WTC11 (cell line): ENCODE results near the gene CPLX3. TPM values are rescaled to one million over a fixed set of nuclear protein-coding genes. Genes with fewer than 3 reads are reported as not detected.

Experiments used
- ATAC-seq: fragments of 200-7000 bp; cut with Tn5 transposase; 2 replicates; pipeline ENCODE4 v1.10.0; 2021; ENCODE audit warnings: mild to moderate bottlenecking, moderate library complexity
- CTCF ChIA-PET: fragments of 300-600 bp; sonication (Branson Sonifier 250); formaldehyde crosslinking; loops from one replicate; lab custom pipeline; 2021; ENCODE audit warnings: antibody characterized with exemption; lab: Charles Lee
- POLR2A ChIA-PET: fragments of 350-600 bp; sonication (Branson Sonifier 250); formaldehyde crosslinking; loops from one replicate; lab custom pipeline; 2021; ENCODE audit warnings: antibody characterized with exemption; lab: Charles Lee
- DNase-seq: peaks from one replicate; pipeline ENCODE4 v3.0.0; 2021; ENCODE audit warnings: low spot score
- H3K27ac Mint-ChIP-seq: 2 replicates; pipeline ENCODE4 v1.8.0; 2021; ENCODE audit warnings: mixed read lengths
- H3K27me3 Mint-ChIP-seq: 2 replicates; pipeline ENCODE4 v1.8.0; 2021; ENCODE audit warnings: low read depth, mild to moderate bottlenecking, moderate library complexity, mixed read lengths
- H3K36me3 Mint-ChIP-seq: 2 replicates; pipeline ENCODE4 v1.8.0; 2021; ENCODE audit warnings: mixed read lengths
- H3K4me1 Mint-ChIP-seq: 2 replicates; pipeline ENCODE4 v1.8.0; 2022; ENCODE audit warnings: mixed read lengths
- H3K4me3 Mint-ChIP-seq: 2 replicates; pipeline ENCODE4 v1.8.0; 2021; ENCODE audit warnings: mild to moderate bottlenecking, moderate library complexity, mixed read lengths
- H3K9me3 Mint-ChIP-seq: 2 replicates; pipeline ENCODE4 v1.8.0; 2021; ENCODE audit warnings: mixed read lengths
- ATF1 ChIP-seq: sonication (generic); formaldehyde crosslinking; IDR thresholded peaks from 2 replicates; pipeline ENCODE4 v1.8.1; 2023; ENCODE audit warnings: mild to moderate bottlenecking, moderate library complexity, missing genetic modification reagents
- CREM ChIP-seq: sonication (generic); formaldehyde crosslinking; IDR thresholded peaks from 2 replicates; pipeline ENCODE4 v1.8.1; 2022; ENCODE audit warnings: mild to moderate bottlenecking, missing genetic modification reagents, moderate library complexity
- GRHL2 ChIP-seq: fragments of 250-450 bp; sonication (Bioruptor Pico); IDR thresholded peaks from 2 replicates; pipeline ENCODE4 v1.8.0; 2022; ENCODE audit warnings: mild to moderate bottlenecking, moderate library complexity; ENCODE audit not compliant: insufficient replicate concordance, severe bottlenecking
- HMGA2 ChIP-seq: fragments of 250-450 bp; sonication (Bioruptor Pico); IDR thresholded peaks from 2 replicates; pipeline ENCODE4 v1.4.0; 2021; ENCODE audit warnings: mild to moderate bottlenecking, moderate library complexity
- MXD4 ChIP-seq: fragments of 250-450 bp; sonication (Bioruptor Pico); IDR thresholded peaks from 2 replicates; pipeline ENCODE4 v1.8.0; 2021; ENCODE audit warnings: mild to moderate bottlenecking, moderate library complexity, borderline replicate concordance
- MYBL2 ChIP-seq: sonication (generic); formaldehyde crosslinking; IDR thresholded peaks from 2 replicates; pipeline ENCODE4 v1.8.1; 2023; ENCODE audit warnings: mild to moderate bottlenecking, moderate library complexity, missing genetic modification reagents
- NFYB ChIP-seq: sonication (generic); formaldehyde crosslinking; conservative IDR thresholded peaks from 2 replicates; pipeline ENCODE4 v1.8.0; 2022; ENCODE audit warnings: low read depth, missing genetic modification reagents
- NR1H2 ChIP-seq: sonication (generic); formaldehyde crosslinking; IDR thresholded peaks from 2 replicates; pipeline ENCODE4 v1.9.0; 2021; ENCODE audit warnings: mild to moderate bottlenecking, moderate library complexity, missing genetic modification reagents
- OVOL2 ChIP-seq: fragments of 250-450 bp; sonication (Bioruptor Pico); IDR thresholded peaks from 2 replicates; pipeline ENCODE4 v1.9.0; 2021; ENCODE audit warnings: mild to moderate bottlenecking, borderline replicate concordance
- RELA ChIP-seq: sonication (generic); formaldehyde crosslinking; IDR thresholded peaks from 2 replicates; pipeline ENCODE4 v1.8.1; 2022; ENCODE audit warnings: missing genetic modification reagents, mild to moderate bottlenecking, borderline replicate concordance
- TCF7 ChIP-seq: sonication (generic); formaldehyde crosslinking; IDR thresholded peaks from 2 replicates; pipeline ENCODE4 v1.8.0; 2022; ENCODE audit warnings: mild to moderate bottlenecking, low read depth, missing genetic modification reagents, moderate library complexity
- ZBTB21 ChIP-seq: sonication (generic); formaldehyde crosslinking; IDR thresholded peaks from 2 replicates; pipeline ENCODE4 v1.8.1; 2023; ENCODE audit warnings: mild to moderate bottlenecking, missing genetic modification reagents, borderline replicate concordance
- ZNF416 ChIP-seq: fragments of 250-450 bp; sonication (Bioruptor Pico); IDR thresholded peaks from 2 replicates; pipeline ENCODE4 v1.9.0; 2021; ENCODE audit warnings: mild to moderate bottlenecking, inconsistent platforms
- total RNA-seq: library from RNA; stranded (reverse); gene quantifications from 3 replicates; pipeline ENCODE4 v1.2.3, GENCODE V29; 2021
- TF ChIP-seq, protein P1 (sequence below): sonication (generic); formaldehyde crosslinking; conservative IDR thresholded peaks from 2 replicates; pipeline ENCODE4 v1.8.1; 2022; ENCODE audit warnings: mild to moderate bottlenecking, missing genetic modification reagents
- TF ChIP-seq, protein P2 (sequence below): fragments of 250-450 bp; sonication (Bioruptor Pico); IDR thresholded peaks from 2 replicates; pipeline ENCODE4 v1.9.0; 2021; ENCODE audit warnings: mild to moderate bottlenecking
- TF ChIP-seq, protein P3 (sequence below): sonication (generic); formaldehyde crosslinking; IDR thresholded peaks from 2 replicates; pipeline ENCODE4 v1.8.1; 2022; ENCODE audit warnings: low read depth, missing genetic modification reagents, borderline replicate concordance
- TF ChIP-seq, protein P4 (sequence below): sonication (generic); formaldehyde crosslinking; IDR thresholded peaks from 2 replicates; pipeline ENCODE4 v1.8.1; 2022; ENCODE audit warnings: low read depth, mild to moderate bottlenecking, moderate library complexity, missing genetic modification reagents, borderline replicate concordance
- TF ChIP-seq, protein P5 (sequence below): sonication (generic); formaldehyde crosslinking; IDR thresholded peaks from 2 replicates; pipeline ENCODE4 v1.8.1; 2023; ENCODE audit warnings: mild to moderate bottlenecking, moderate library complexity, missing genetic modification reagents
- TF ChIP-seq, protein P6 (sequence below): sonication (generic); formaldehyde crosslinking; IDR thresholded peaks from 2 replicates; pipeline ENCODE4 v1.8.0; 2022; ENCODE audit warnings: missing genetic modification reagents

Gene CPLX3
- total RNA-seq, 1 experiment from 2014 or later: 0.09 TPM

DNA sequence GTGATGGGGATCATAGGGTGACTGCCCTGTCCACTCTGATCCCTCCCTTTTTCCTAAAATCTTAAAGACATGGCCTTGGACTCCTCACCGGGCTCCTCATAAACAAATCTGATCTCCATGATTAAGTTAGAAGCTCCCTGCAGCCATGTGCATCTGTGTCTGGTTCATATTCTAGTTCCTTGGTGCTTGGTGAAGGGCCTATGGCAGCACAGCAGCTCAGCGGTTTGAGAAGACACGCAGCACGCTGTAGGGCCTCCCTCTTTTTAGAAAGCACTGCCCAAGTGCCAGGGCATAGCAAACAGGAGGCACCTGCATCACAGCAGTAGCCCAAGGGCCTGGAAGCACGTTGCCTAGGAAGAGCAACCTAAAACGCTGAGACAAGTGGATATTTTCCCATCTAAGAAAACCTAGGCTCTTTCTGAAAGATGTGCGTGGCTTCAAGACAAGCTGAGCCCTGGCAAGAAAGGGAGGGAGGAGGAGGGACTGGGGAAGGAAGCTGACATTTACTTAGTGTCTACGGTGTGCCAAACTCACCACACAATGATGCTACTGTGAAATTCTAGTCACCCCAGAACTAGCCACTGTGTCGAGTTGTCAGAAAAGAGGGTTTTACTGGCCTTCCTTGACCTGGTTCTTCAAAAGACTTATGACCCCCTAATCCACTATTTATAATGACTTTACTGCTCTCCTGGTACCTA, 31.4 kb downstream of the CPLX3 start:
- no peaks in the 10 kb centered on the region for H3K9me3 Mint-ChIP-seq
- H3K27me3 Mint-ChIP-seq: no peaks in the 10 kb centered on the region
- ATAC-seq: no peak
- CTCF ChIA-PET: interaction anchor here (0.5 to 1.6 kb wide), 3 partner anchors 44 to 1018 kb away, joined by 3 to 7 read pairs (median 3); no protein-coding TSS in a partner anchor
- H3K4me1 Mint-ChIP-seq: no peaks in the 10 kb centered on the region
- TF ChIP-seq HMGA2 (no peak), ATF1 (no peak), NR1H2 (CRISPR knock-in tag) (no peak), MYBL2 (CRISPR knock-in tag) (no peak), NFYB (CRISPR knock-in tag) (no peak), TCF7 (CRISPR knock-in tag) (no peak), CREM (CRISPR knock-in tag) (no peak), ZNF416 (CRISPR knock-in tag) (no peak), MXD4 (CRISPR knock-in tag) (no peak), RELA (CRISPR knock-in tag) (no peak)
- TF ChIP-seq, protein P1, sequence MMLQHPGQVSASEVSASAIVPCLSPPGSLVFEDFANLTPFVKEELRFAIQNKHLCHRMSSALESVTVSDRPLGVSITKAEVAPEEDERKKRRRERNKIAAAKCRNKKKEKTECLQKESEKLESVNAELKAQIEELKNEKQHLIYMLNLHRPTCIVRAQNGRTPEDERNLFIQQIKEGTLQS (CRISPR knock-in tag): no peak
- TF ChIP-seq, protein P2, sequence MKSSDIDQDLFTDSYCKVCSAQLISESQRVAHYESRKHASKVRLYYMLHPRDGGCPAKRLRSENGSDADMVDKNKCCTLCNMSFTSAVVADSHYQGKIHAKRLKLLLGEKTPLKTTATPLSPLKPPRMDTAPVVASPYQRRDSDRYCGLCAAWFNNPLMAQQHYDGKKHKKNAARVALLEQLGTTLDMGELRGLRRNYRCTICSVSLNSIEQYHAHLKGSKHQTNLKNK (CRISPR knock-in tag): no peak
- TF ChIP-seq, protein P3, sequence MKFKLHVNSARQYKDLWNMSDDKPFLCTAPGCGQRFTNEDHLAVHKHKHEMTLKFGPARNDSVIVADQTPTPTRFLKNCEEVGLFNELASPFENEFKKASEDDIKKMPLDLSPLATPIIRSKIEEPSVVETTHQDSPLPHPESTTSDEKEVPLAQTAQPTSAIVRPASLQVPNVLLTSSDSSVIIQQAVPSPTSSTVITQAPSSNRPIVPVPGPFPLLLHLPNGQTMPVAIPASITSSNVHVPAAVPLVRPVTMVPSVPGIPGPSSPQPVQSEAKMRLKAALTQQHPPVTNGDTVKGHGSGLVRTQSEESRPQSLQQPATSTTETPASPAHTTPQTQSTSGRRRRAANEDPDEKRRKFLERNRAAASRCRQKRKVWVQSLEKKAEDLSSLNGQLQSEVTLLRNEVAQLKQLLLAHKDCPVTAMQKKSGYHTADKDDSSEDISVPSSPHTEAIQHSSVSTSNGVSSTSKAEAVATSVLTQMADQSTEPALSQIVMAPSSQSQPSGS (CRISPR knock-in tag): no peak
- TF ChIP-seq, protein P4, sequence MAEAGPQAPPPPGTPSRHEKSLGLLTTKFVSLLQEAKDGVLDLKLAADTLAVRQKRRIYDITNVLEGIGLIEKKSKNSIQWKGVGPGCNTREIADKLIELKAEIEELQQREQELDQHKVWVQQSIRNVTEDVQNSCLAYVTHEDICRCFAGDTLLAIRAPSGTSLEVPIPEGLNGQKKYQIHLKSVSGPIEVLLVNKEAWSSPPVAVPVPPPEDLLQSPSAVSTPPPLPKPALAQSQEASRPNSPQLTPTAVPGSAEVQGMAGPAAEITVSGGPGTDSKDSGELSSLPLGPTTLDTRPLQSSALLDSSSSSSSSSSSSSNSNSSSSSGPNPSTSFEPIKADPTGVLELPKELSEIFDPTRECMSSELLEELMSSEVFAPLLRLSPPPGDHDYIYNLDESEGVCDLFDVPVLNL: no peak
- peaks cover 4% of the 10 kb centered on the region; the same call in 1 of the 2 replicates for H3K36me3 Mint-ChIP-seq
- POLR2A ChIA-PET: no interaction called here
- H3K4me3 Mint-ChIP-seq: no peak overlapping the region
- H3K27ac Mint-ChIP-seq: no peak overlapping the region
- DNase-seq: no peak

DNA sequence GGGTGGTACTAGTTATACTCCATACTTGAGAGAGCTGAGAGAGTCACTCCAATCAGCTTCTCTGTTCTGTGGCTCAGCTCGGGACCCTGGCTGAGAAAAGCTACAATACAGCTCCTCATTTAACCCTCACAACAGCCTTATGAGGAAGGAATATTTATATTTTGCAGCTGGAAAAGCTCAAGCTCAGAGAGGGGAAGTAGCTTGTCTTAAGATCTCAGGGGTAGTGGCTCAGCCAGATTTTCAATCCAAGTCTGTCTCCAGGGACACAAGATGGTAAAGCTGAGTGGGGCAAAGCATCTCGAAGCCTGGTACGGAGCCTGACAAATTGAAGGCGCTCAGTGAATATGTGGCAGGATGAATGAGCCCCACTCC, 31.9 kb downstream of the CPLX3 start:
- Mint-ChIP-seq H3K4me1 (no peaks in the 10 kb centered on the region), H3K27me3 (no peaks in the 10 kb centered on the region)
- CTCF ChIA-PET: interaction anchor here (0.5 to 1.6 kb wide), 5 partner anchors 44 to 1018 kb away, joined by 3 to 7 read pairs (median 3); no protein-coding TSS in a partner anchor
- DNase-seq: no peak
- no peak for TF ChIP-seq GRHL2 (CRISPR knock-in tag)
- TF ChIP-seq, protein P5, sequence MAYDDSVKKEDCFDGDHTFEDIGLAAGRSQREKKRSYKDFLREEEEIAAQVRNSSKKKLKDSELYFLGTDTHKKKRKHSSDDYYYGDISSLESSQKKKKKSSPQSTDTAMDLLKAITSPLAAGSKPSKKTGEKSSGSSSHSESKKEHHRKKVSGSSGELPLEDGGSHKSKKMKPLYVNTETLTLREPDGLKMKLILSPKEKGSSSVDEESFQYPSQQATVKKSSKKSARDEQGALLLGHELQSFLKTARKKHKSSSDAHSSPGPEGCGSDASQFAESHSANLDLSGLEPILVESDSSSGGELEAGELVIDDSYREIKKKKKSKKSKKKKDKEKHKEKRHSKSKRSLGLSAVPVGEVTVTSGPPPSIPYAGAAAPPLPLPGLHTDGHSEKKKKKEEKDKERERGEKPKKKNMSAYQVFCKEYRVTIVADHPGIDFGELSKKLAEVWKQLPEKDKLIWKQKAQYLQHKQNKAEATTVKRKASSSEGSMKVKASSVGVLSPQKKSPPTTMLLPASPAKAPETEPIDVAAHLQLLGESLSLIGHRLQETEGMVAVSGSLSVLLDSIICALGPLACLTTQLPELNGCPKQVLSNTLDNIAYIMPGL (CRISPR knock-in tag): no peak
- TF ChIP-seq, protein P6, sequence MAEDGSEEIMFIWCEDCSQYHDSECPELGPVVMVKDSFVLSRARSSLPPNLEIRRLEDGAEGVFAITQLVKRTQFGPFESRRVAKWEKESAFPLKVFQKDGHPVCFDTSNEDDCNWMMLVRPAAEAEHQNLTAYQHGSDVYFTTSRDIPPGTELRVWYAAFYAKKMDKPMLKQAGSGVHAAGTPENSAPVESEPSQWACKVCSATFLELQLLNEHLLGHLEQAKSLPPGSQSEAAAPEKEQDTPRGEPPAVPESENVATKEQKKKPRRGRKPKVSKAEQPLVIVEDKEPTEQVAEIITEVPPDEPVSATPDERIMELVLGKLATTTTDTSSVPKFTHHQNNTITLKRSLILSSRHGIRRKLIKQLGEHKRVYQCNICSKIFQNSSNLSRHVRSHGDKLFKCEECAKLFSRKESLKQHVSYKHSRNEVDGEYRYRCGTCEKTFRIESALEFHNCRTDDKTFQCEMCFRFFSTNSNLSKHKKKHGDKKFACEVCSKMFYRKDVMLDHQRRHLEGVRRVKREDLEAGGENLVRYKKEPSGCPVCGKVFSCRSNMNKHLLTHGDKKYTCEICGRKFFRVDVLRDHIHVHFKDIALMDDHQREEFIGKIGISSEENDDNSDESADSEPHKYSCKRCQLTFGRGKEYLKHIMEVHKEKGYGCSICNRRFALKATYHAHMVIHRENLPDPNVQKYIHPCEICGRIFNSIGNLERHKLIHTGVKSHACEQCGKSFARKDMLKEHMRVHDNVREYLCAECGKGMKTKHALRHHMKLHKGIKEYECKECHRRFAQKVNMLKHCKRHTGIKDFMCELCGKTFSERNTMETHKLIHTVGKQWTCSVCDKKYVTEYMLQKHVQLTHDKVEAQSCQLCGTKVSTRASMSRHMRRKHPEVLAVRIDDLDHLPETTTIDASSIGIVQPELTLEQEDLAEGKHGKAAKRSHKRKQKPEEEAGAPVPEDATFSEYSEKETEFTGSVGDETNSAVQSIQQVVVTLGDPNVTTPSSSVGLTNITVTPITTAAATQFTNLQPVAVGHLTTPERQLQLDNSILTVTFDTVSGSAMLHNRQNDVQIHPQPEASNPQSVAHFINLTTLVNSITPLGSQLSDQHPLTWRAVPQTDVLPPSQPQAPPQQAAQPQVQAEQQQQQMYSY (CRISPR knock-in tag): no peak
- no peak for TF ChIP-seq ZBTB21 (CRISPR knock-in tag)
- no peak for TF ChIP-seq OVOL2 (CRISPR knock-in tag)
- TF ChIP-seq ZNF416 (CRISPR knock-in tag): no peak
- TF ChIP-seq, all 79 proteins: peak for 0
- ATAC-seq: no peak
- Mint-ChIP-seq H3K36me3 (peaks cover 2% of the 10 kb centered on the region; the same call in 1 of the 2 replicates), H3K4me3 (no peak overlapping the region), H3K9me3 (no peaks in the 10 kb centered on the region), H3K27ac (no peak overlapping the region)
- POLR2A ChIA-PET: interaction anchor here (0.8 kb wide), 1 partner anchor 16 kb away, joined by 4 read pairs; no protein-coding TSS in a partner anchor
